ENCODE measurements around the gene C10orf90.

GRCh38 chr10:126423732-126424491, 246.6 kb downstream of the C10orf90 start:
- no peak for TF ChIP-seq POLR2A (IDR thresholded peaks at IDR 0.05)
- TF ChIP-seq, protein P1, sequence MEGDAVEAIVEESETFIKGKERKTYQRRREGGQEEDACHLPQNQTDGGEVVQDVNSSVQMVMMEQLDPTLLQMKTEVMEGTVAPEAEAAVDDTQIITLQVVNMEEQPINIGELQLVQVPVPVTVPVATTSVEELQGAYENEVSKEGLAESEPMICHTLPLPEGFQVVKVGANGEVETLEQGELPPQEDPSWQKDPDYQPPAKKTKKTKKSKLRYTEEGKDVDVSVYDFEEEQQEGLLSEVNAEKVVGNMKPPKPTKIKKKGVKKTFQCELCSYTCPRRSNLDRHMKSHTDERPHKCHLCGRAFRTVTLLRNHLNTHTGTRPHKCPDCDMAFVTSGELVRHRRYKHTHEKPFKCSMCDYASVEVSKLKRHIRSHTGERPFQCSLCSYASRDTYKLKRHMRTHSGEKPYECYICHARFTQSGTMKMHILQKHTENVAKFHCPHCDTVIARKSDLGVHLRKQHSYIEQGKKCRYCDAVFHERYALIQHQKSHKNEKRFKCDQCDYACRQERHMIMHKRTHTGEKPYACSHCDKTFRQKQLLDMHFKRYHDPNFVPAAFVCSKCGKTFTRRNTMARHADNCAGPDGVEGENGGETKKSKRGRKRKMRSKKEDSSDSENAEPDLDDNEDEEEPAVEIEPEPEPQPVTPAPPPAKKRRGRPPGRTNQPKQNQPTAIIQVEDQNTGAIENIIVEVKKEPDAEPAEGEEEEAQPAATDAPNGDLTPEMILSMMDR (IDR thresholded peaks at IDR 0.05): no peak
- no peak for TF ChIP-seq POLR2AphosphoS5 (IDR thresholded peaks at IDR 0.05)

All from suprapubic skin (tissue), 4 donors.